Suprapubic skin (tissue), 4 donors: Measurements from ENCODE around the gene GMPS.

Experiments used
- CTCF ChIP-seq, 2 donors: fragments of 200-600 bp in 1 of 2; fragments of 450-650 bp in 1 of 2; sonication (generic) in 1 of 2; IDR thresholded peaks; one replicate each; pipeline ENCODE4 v1.5.1; 2016 to 2019; ENCODE audit warnings: antibody characterized with exemption in 2 of 2, mild to moderate bottlenecking in 1 of 2, moderate library complexity in 1 of 2
- EP300 ChIP-seq: sonication (generic); formaldehyde crosslinking; IDR thresholded peaks from one replicate; pipeline ENCODE4 v1.6.1; 2017; ENCODE audit warnings: antibody characterized with exemption
- POLR2A ChIP-seq, 2 donors: fragments of 450-650 bp; IDR thresholded peaks; one replicate each; pipeline ENCODE4 v1.6.1; 2017; ENCODE audit warnings: antibody characterized with exemption in 2 of 2, mild to moderate bottlenecking in 2 of 2, moderate library complexity in 2 of 2
- POLR2AphosphoS5 ChIP-seq, 3 donors: sonication (generic); formaldehyde crosslinking; IDR thresholded peaks; one replicate each; pipeline ENCODE4 v1.6.1; 2017; ENCODE audit warnings: antibody characterized with exemption in 3 of 3

GRCh38 chr3:155960060-155960459 is 89.6 kb downstream of the GMPS start:
- TF ChIP-seq CTCF (IDR thresholded peaks at IDR 0.05) (no peak), POLR2A (IDR thresholded peaks at IDR 0.05) (no peak), EP300 (no peak), POLR2AphosphoS5 (IDR thresholded peaks at IDR 0.05) (no peak)
